Gastroesophageal sphincter (tissue), 3 donors: ENCODE measurements around the gene PEPD.

Experiments
- CTCF ChIP-seq, 4 experiments: fragments of 200-600 bp in 2 of 4; fragments of 450-650 bp in 2 of 4; sonication (generic) in 1 of 4; IDR thresholded peaks; one replicate each; pipeline ENCODE4 v1.5.1; 2017 to 2019; ENCODE audit warnings: antibody characterized with exemption in 4 of 4, mild to moderate bottlenecking in 2 of 4, moderate library complexity in 2 of 4
- EP300 ChIP-seq: sonication (generic); formaldehyde crosslinking; IDR thresholded peaks from one replicate; pipeline ENCODE4 v1.6.1; 2017; ENCODE audit warnings: antibody characterized with exemption, mild to moderate bottlenecking
- POLR2A ChIP-seq, 2 donors: fragments of 450-650 bp; IDR thresholded peaks; one replicate each; pipeline ENCODE4 v1.6.1; 2017; ENCODE audit warnings: antibody characterized with exemption in 2 of 2, mild to moderate bottlenecking in 2 of 2, moderate library complexity in 1 of 2

- no peak for TF ChIP-seq EP300
- no peak for TF ChIP-seq CTCF (IDR thresholded peaks at IDR 0.05)
- no peak for TF ChIP-seq POLR2A (IDR thresholded peaks at IDR 0.05)
Observed at GRCh38 chr19:33390908-33391630, 130.5 kb downstream of the PEPD start.
